ENCODE measurements around the gene SELENOS.

The SELENOS gene

DNA sequence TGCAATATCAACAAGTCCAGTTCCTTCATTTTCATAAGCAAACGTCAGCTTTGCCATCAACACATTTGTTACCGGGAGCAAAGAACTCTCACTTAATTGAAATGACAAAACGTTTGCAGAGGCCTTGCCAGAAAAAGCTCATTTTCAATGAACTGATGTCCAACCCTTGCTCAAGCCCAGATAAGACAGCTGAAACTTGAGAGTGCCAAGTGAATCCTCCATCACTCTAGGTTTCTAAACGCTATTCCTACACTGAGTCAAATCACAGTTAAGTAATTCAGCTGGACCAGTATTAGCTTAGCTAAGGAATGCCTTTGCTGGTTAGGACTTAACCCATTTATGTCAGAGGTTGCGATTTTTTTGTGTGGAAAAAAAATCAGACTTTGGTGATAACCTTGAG, 36.9 kb downstream of the SELENOS start:
- peaks cover 33% of the 10 kb centered on the region for H3K36me3 ChIP-seq

DNA sequence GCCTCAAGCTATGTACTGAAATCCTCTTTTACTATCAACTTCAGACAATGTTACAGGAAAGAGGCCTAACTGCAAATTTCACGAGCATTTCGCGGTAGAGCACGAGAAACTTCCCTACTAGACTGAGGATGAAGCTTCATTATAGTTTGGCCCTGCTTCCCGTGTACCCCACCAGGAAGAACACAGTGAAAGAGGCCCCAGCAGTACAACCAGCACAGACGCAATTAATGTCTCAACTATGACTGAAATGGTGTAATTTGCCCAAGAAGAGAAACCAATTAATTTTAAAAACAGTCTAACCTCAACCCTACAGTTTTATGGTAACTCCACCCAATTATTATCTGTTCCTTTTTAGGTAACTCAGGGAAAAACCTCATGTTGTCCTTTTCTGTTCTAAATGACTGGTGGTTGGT, 37.6 kb downstream of the SELENOS start:
- TF ChIP-seq, protein P1, sequence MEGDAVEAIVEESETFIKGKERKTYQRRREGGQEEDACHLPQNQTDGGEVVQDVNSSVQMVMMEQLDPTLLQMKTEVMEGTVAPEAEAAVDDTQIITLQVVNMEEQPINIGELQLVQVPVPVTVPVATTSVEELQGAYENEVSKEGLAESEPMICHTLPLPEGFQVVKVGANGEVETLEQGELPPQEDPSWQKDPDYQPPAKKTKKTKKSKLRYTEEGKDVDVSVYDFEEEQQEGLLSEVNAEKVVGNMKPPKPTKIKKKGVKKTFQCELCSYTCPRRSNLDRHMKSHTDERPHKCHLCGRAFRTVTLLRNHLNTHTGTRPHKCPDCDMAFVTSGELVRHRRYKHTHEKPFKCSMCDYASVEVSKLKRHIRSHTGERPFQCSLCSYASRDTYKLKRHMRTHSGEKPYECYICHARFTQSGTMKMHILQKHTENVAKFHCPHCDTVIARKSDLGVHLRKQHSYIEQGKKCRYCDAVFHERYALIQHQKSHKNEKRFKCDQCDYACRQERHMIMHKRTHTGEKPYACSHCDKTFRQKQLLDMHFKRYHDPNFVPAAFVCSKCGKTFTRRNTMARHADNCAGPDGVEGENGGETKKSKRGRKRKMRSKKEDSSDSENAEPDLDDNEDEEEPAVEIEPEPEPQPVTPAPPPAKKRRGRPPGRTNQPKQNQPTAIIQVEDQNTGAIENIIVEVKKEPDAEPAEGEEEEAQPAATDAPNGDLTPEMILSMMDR (IDR thresholded peaks at IDR 0.05; ENCODE audit: low read depth, low read length): no peak
- Histone ChIP-seq H3K4me1 (no peaks in the 10 kb centered on the region; the same call in 1 of the 2 replicates), H3K27me3 (no peaks in the 10 kb centered on the region), H3K4me3 (ENCODE audit: low read depth, low read length) (no peak overlapping the region), H3K36me3 (peaks cover 37% of the 10 kb centered on the region), H3K9me3 (no peaks in the 10 kb centered on the region)
- DNase-seq: no peak

More for the DNA sequence above, 36.9 kb downstream of the SELENOS start:
- H3K4me1 ChIP-seq: no peaks in the 10 kb centered on the region; the same call in 1 of the 2 replicates
- H3K27me3 ChIP-seq: no peaks in the 10 kb centered on the region
- DNase-seq: no peak
- TF ChIP-seq, protein P1 (IDR thresholded peaks at IDR 0.05; ENCODE audit: low read depth, low read length): no peak
- H3K4me3 ChIP-seq (ENCODE audit: low read depth, low read length): no peak overlapping the region
- no peaks in the 10 kb centered on the region for H3K9me3 ChIP-seq

DNA sequence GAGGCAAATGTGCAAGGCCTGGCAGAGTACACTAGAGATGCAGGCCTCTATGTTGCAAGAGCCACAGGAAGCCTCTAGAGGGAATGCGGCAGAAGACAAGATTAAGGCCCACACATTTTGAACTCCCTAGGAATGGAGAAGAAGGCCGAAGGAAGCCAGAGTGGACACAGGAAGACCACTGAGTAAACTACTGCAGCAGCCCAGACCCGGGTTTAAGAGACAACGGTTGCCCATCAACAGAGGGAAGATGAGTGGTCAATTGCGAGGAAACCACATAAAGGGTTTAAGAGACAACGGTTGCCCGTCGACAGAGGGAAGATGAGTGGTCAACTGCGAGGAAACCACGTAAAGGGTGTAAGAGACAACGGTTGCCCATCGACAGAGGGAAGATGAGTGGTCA, 40.0 kb downstream of the SELENOS start:
- H3K4me1 ChIP-seq: no peaks in the 10 kb centered on the region
- no peaks in the 10 kb centered on the region for H3K27me3 ChIP-seq
- no peaks in the 10 kb centered on the region for H3K9me3 ChIP-seq
- no peak overlapping the region for H3K4me3 ChIP-seq (ENCODE audit: low read depth, low read length)
- peaks cover 42% of the 10 kb centered on the region for H3K36me3 ChIP-seq
- TF ChIP-seq, protein P1 (IDR thresholded peaks at IDR 0.05; ENCODE audit: low read depth, low read length): no peak
- no peak for DNase-seq

DNA sequence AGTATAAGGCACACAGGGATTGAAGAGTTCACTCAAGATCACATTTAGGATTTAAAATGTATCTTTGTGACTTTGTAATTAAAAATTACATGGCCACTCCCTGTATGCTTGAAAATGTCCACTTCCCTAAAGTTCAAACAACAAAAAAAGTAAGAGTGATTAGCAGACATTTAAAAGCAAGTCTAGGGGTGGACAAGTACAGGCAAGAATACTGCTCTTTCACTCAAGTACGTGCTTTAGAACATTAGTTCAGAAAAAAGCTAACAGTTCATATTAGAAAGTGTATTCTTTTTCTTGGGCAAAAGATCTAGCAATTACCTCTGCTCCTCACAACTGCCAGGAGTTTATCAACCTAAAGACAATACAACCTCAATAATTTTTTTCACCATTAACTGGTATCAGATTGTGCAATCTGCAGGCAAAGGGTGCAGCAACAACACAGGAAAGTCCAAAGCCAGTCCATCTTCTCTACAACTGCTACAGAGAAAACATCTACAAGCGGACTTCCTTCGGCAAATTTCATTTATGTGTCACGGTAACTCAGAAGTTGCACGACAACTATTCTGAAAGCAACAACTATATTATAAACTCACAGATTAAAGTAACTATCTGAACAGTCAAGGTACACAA, 43.5 kb downstream of the SELENOS start:
- Histone ChIP-seq H3K4me3 (ENCODE audit: low read depth, low read length) (no peak overlapping the region), H3K9me3 (no peaks in the 10 kb centered on the region), H3K27me3 (no peaks in the 10 kb centered on the region), H3K4me1 (no peaks in the 10 kb centered on the region), H3K36me3 (peaks cover 41% of the 10 kb centered on the region)
- DNase-seq: no peak
- TF ChIP-seq, protein P1 (IDR thresholded peaks at IDR 0.05; ENCODE audit: low read depth, low read length): no peak

DNA sequence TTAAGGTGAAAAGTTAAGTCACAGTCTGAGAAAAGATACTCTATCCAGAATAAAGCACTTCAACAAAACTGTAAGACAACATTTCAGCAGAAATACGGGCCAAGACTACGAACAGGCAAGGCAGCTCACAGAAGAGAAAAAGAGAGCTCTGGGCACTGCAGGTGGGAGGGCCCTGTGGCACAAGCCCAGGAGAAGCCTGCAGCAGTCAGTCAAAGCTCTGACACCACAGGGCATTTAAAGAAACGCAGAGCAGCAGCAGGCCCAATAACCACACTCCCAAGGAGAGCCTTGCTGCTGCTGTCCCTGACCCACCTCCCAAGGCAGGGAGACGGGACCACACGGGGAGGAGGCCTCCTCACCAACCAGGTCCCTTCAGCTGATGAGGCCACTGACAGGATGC, 44.6 kb downstream of the SELENOS start:
- Histone ChIP-seq H3K36me3 (peaks cover 44% of the 10 kb centered on the region), H3K4me1 (no peaks in the 10 kb centered on the region), H3K27me3 (no peaks in the 10 kb centered on the region), H3K4me3 (ENCODE audit: low read depth, low read length) (no peak overlapping the region), H3K9me3 (no peaks in the 10 kb centered on the region)
- TF ChIP-seq, protein P1 (IDR thresholded peaks at IDR 0.05; ENCODE audit: low read depth, low read length): no peak
- no peak for DNase-seq

DNA sequence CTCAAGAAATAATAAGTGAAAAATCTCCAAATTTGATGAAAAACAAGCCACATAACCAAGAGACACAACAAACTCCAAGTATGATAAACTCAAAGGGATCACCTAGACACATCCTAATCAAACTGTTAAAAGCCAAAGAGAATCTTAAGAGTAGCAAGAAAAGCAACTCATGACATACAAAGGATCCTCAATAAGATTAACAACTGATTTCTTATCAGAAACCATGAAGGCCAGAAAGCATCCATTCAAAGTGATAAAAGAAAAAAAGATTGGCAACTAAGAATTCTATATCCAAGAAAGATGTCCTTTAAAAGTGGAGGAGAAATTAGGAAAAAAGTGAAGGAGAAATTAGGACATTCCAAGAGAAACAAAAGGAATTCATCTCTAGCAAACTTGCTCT, 49.0 kb downstream of the SELENOS start:
- Histone ChIP-seq H3K4me3 (ENCODE audit: low read depth, low read length) (no peak overlapping the region), H3K27me3 (no peaks in the 10 kb centered on the region), H3K9me3 (no peaks in the 10 kb centered on the region), H3K4me1 (no peaks in the 10 kb centered on the region), H3K36me3 (peaks cover 47% of the 10 kb centered on the region)
- no peak for DNase-seq
- TF ChIP-seq, protein P1 (IDR thresholded peaks at IDR 0.05; ENCODE audit: low read depth, low read length): no peak
